Measurements from ENCODE around the gene RNF220. TPM values are rescaled to one million over a fixed set of nuclear protein-coding genes. Genes with fewer than 3 reads are reported as not detected.

RNF220 gene
- total RNA-seq, 6 experiments from 2014 or later, result 19.2 to 57.9 (median 23.0) TPM

DNA sequence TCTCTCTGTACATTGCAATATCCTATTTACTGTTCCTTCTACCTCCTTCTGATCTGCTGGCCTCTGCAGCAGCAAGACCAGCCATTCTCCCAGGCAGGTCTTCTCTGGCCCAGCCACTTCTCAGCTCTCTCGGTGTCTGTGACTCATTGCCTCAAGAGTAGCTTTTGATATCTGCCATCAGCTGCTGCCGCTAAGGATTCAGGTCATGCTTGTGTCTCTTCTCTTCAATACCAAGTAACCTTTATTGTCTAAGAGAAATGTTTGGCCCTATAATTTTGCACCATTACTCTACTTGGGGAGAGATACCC, 167.5 kb downstream of the RNF220 start:
- no peaks in the 10 kb centered on the region for H3K36me3 ChIP-seq
- ATAC-seq, result no peak
- 65% methylated on average over 2 of the region's 2 CpGs for WGBS (ENCODE audit: insufficient coverage, low coverage, low lambda C conversion rate, missing lambda C conversion rate)
- TF ChIP-seq, protein P1, sequence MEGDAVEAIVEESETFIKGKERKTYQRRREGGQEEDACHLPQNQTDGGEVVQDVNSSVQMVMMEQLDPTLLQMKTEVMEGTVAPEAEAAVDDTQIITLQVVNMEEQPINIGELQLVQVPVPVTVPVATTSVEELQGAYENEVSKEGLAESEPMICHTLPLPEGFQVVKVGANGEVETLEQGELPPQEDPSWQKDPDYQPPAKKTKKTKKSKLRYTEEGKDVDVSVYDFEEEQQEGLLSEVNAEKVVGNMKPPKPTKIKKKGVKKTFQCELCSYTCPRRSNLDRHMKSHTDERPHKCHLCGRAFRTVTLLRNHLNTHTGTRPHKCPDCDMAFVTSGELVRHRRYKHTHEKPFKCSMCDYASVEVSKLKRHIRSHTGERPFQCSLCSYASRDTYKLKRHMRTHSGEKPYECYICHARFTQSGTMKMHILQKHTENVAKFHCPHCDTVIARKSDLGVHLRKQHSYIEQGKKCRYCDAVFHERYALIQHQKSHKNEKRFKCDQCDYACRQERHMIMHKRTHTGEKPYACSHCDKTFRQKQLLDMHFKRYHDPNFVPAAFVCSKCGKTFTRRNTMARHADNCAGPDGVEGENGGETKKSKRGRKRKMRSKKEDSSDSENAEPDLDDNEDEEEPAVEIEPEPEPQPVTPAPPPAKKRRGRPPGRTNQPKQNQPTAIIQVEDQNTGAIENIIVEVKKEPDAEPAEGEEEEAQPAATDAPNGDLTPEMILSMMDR (IDR thresholded peaks at IDR 0.05), result no peak
- no peak for TF ChIP-seq POLR2A (IDR thresholded peaks at IDR 0.05)
- no peaks in the 10 kb centered on the region for H3K4me1 ChIP-seq
- no peak overlapping the region for H3K4me3 ChIP-seq
- intact Hi-C loops (cut with DNase I), result no loop called here
- DNase-seq, result no peak
- H3K27ac ChIP-seq, result no peak overlapping the region
- H3K27me3 ChIP-seq, result no peaks in the 10 kb centered on the region
- H3K9me3 ChIP-seq, result no peaks in the 10 kb centered on the region

DNA sequence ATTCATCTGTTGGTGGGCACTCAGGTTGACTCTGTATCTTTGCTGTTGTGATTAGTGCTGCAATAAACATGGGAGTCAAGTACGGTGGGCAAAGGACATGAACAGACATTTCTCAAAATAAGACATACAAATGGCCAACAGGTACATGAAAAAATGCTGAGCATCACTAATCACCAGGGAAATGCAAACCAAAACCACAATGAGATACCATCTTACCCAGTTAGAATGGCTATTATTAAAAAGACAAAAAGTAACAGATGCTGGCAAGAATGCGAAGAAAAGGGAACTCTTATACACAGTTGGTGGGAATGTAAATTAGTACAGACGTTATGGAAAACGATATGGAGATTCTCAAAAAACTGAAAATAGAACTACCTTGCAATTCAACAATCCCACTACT, 170.3 kb downstream of the RNF220 start:
- Histone ChIP-seq H3K27ac (no peak overlapping the region), H3K27me3 (no peaks in the 10 kb centered on the region), H3K4me1 (no peaks in the 10 kb centered on the region), H3K36me3 (no peaks in the 10 kb centered on the region), H3K9me3 (no peaks in the 10 kb centered on the region), H3K4me3 (no peak overlapping the region)
- no peak for ATAC-seq
- no peak for DNase-seq
- no peak for TF ChIP-seq POLR2A (IDR thresholded peaks at IDR 0.05)
- TF ChIP-seq, protein P1 (IDR thresholded peaks at IDR 0.05), result no peak
- 61% methylated on average over 4 of the region's 4 CpGs for WGBS (ENCODE audit: insufficient coverage, low coverage, low lambda C conversion rate, missing lambda C conversion rate)
- intact Hi-C loops (cut with DNase I), result no loop called here

DNA sequence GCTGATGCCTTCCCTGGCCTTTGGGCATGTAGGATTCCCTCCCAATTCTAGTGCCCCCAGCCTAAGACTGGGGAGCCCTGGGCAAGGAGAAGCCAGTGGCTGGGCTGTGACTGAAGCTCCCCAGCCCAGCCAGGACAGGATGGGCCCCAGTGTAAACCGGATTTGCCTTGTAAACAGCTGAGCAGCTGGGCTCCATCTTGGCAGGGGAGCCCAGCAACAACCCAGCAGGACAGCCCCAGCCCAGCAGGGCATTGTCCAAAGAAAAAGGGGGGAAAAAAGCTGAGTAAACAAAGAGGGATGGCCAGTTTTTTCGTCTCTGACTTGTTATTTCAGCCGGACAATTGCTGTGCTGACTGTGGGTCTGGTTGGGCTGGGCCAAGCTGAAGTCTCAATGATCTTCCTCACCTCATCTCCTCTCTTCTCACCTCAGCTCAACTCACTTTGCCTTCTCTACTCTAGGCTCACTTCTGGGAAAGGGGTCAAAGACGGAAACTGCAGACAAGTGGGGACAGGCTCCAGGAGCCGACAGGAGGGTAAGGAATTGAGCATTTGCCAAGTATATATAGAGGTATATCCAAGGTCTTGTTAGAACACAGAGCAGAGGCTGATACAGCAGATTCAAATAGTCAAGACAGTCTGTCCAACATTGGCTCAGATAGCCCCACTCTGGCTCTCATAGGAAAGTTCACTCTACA, 171.5 kb downstream of the RNF220 start:
- Histone ChIP-seq H3K36me3 (no peaks in the 10 kb centered on the region), H3K27me3 (no peaks in the 10 kb centered on the region), H3K4me1 (no peaks in the 10 kb centered on the region), H3K27ac (no peak overlapping the region), H3K9me3 (no peaks in the 10 kb centered on the region), H3K4me3 (no peak overlapping the region)
- WGBS (ENCODE audit: insufficient coverage, low coverage, low lambda C conversion rate, missing lambda C conversion rate), result 41% methylated on average over 4 of the region's 5 CpGs
- TF ChIP-seq, protein P1 (IDR thresholded peaks at IDR 0.05), result no peak
- TF ChIP-seq POLR2A (IDR thresholded peaks at IDR 0.05), result no peak
- ATAC-seq (no peak), DNase-seq (no peak)
- intact Hi-C loops (cut with DNase I), result no loop called here

DNA sequence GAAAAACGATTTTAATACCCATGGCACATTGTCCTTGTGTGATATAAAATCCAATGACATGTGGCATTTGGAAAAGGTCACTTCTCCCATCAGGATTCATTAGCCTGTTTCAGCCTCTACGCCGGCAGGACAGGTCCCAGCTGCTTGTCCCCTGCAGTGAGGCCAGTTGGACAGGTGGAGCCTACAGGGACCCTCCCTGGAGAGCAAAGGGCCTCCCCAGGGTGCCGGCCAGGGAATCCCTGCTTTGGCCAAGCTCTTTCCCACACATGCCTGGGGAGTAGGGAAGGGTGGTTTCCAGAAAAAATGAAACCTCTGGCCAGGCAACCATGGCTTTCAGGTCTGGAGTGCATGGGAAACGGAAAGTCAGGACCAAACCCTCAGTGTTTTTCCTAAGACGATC, 176.2 kb downstream of the RNF220 start:
- DNase-seq (no peak), ATAC-seq (no peak)
- Histone ChIP-seq H3K9me3 (no peaks in the 10 kb centered on the region), H3K4me3 (no peak overlapping the region), H3K27me3 (no peaks in the 10 kb centered on the region), H3K4me1 (no peaks in the 10 kb centered on the region), H3K27ac (no peak overlapping the region), H3K36me3 (no peaks in the 10 kb centered on the region)
- intact Hi-C loops (cut with DNase I), result no loop called here
- 74% methylated on average over 6 of the region's 6 CpGs for WGBS (ENCODE audit: insufficient coverage, low coverage, low lambda C conversion rate, missing lambda C conversion rate)
- TF ChIP-seq, protein P1 (IDR thresholded peaks at IDR 0.05), result no peak
- no peak for TF ChIP-seq POLR2A (IDR thresholded peaks at IDR 0.05)

DNA sequence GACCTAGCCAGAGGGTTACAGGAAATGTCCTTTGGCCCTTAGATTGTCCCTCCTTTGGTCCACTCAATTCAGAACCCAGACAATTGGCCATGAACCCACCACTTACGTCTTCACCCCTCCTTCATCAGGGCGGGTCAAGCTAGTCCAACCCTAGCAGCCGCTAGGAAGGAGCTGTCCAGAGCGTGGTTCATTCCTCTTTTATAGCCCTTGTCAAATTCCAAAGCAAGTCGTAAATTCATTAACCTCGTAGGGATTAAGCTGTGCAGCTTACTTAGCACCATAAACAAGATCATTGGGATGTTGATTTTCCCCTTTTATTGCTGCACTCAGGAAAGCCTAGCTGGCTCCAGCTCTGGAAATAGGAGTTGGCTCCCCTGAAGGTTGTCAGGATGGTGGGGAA, 179.1 kb downstream of the RNF220 start:
- Histone ChIP-seq H3K27me3 (no peaks in the 10 kb centered on the region), H3K4me3 (no peak overlapping the region), H3K4me1 (no peaks in the 10 kb centered on the region), H3K36me3 (no peaks in the 10 kb centered on the region), H3K9me3 (no peaks in the 10 kb centered on the region), H3K27ac (no peak overlapping the region)
- 70% methylated on average over 6 of the region's 6 CpGs for WGBS (ENCODE audit: insufficient coverage, low coverage, low lambda C conversion rate, missing lambda C conversion rate)
- DNase-seq (no peak), ATAC-seq (no peak)
- TF ChIP-seq, protein P1 (IDR thresholded peaks at IDR 0.05), result no peak
- no peak for TF ChIP-seq POLR2A (IDR thresholded peaks at IDR 0.05)
- intact Hi-C loops (cut with DNase I), result no loop called here
